CD4-positive, CD25-positive, alpha-beta regulatory T cell (primary cell): Measurements from ENCODE around the gene HPCA. TPM values are rescaled to one million over a fixed set of nuclear protein-coding genes. Genes with fewer than 3 reads are reported as not detected.

ENCODE experiments used
- ATAC-seq, 2 donors: fragments of 150-1000 bp; cut with Tn5 transposase; one replicate each; pipeline ENCODE4 v1.10.0; 2021; ENCODE audit warnings: low read depth in 2 of 2, moderate number of reproducible peaks in 2 of 2, moderate library complexity in 1 of 2
- DNase-seq, 3 donors: peaks; one replicate each; pipeline versions ENCODE4 v3.0.0 to v3.0.0-alpha.2; 2012 to 2022; ENCODE audit warnings: mixed read lengths in 1 of 3
- H3K27ac ChIP-seq: one replicate; pipeline ENCODE4 v1.7.0; 2013; ENCODE audit warnings: mild to moderate bottlenecking, low read length; ENCODE audit not compliant: insufficient read depth, poor library complexity, severe bottlenecking
- H3K27me3 ChIP-seq: one replicate; pipeline ENCODE4 v1.7.0; 2013; ENCODE audit warnings: low read length; ENCODE audit not compliant: control insufficient read depth, insufficient read depth
- H3K36me3 ChIP-seq: one replicate; pipeline ENCODE4 v1.7.0; 2013; ENCODE audit warnings: mild to moderate bottlenecking, low read length, moderate library complexity; ENCODE audit not compliant: control insufficient read depth, insufficient read depth
- H3K4me1 ChIP-seq: 2 replicates; pipeline ENCODE4 v1.7.0; 2013; ENCODE audit warnings: mild to moderate bottlenecking, low read length; ENCODE audit not compliant: insufficient read depth, control insufficient read depth, poor library complexity, severe bottlenecking
- H3K4me3 ChIP-seq: one replicate; pipeline ENCODE4 v1.7.0; 2013; ENCODE audit warnings: low read depth, mild to moderate bottlenecking, low read length, moderate library complexity
- H3K9me3 ChIP-seq, 2 experiments: 1 replicate in 1 of 2; 2 replicates in 1 of 2; pipeline ENCODE4 v1.7.0; 2013; ENCODE audit warnings: low read length in 2 of 2, mild to moderate bottlenecking in 1 of 2, moderate library complexity in 1 of 2; ENCODE audit not compliant: control insufficient read depth in 2 of 2
- H3K27ac Mint-ChIP-seq, 3 donors: one replicate each; pipeline ENCODE4 v1.8.0; 2020 to 2022; ENCODE audit warnings: mild to moderate bottlenecking in 3 of 3, mixed read lengths in 3 of 3, moderate library complexity in 2 of 3
- H3K27me3 Mint-ChIP-seq: one replicate; pipeline ENCODE4 v1.8.0; 2022; ENCODE audit warnings: mild to moderate bottlenecking, mixed read lengths
- H3K36me3 Mint-ChIP-seq: one replicate; pipeline ENCODE4 v1.8.0; 2020; ENCODE audit warnings: mixed read lengths
- H3K4me1 Mint-ChIP-seq, 4 donors: one replicate each; pipeline ENCODE4 v1.8.0; 2020 to 2022; ENCODE audit warnings: mixed read lengths in 4 of 4, mild to moderate bottlenecking in 1 of 4
- H3K4me3 Mint-ChIP-seq, 4 donors: one replicate each; pipeline ENCODE4 v1.8.0; 2020 to 2022; ENCODE audit warnings: mild to moderate bottlenecking in 4 of 4, mixed read lengths in 4 of 4, moderate library complexity in 3 of 4
- H3K9me3 Mint-ChIP-seq, 7 donors: one replicate each; pipeline ENCODE4 v1.8.0; 2020 to 2022; ENCODE audit warnings: mixed read lengths in 7 of 7, mild to moderate bottlenecking in 3 of 7, moderate library complexity in 2 of 7
- polyA plus RNA-seq, 4 donors: library from polyadenylated mRNA; unstranded; fragments of 300-500 nt; fragmentation: Illumina TruSeq; gene quantifications; one replicate each; pipeline ENCODE4 v1.2.3, GENCODE V29; 2021
- total RNA-seq: library from RNA; stranded (reverse); gene quantifications from one replicate; pipeline ENCODE4 v1.2.3, GENCODE V29; 2022

The HPCA gene
- total and polyA plus RNA-seq, 5 donors from 2014 or later: not detected

DNA sequence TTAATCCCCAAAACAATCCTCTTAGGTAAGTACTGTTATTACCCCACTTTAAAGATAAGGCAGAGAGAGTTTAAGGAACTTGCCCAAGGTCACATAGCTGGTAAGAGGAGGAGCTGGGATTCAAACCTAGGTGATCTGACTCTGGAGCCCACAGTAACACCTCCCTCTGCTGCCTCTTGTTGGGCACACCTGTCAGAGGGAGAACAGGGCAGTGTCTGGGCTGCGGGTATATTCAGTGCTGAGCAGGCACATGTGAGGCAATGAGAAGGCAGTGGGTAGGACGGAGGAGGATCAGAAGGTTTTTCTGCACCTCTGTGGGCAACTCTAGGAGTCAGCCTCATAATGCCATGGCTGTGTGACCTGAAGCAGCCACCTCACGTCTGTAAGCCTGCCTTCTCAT lies 1.8 kb downstream of the HPCA start:
- Mint-ChIP-seq H3K4me1 (peaks cover 0 to 21% (median 5%) of the 10 kb centered on the region in 4 donors), H3K9me3 (peaks cover 0 to 4% (median 0%) of the 10 kb centered on the region in 7 donors), H3K27me3 (peaks cover 81% of the 10 kb centered on the region), H3K27ac (no peak overlapping the region), H3K36me3 (no peaks in the 10 kb centered on the region), H3K4me3 (no peak overlapping the region)
- H3K4me1 ChIP-seq: peaks cover 4% of the 10 kb centered on the region
- H3K36me3 ChIP-seq: no peaks in the 10 kb centered on the region
- ATAC-seq (no peak), DNase-seq (no peak)
- peaks cover 17% of the 10 kb centered on the region for H3K27me3 ChIP-seq
- no peak overlapping the region for H3K4me3 ChIP-seq
- no peaks in the 10 kb centered on the region for H3K9me3 ChIP-seq
- no peak overlapping the region for H3K27ac ChIP-seq

DNA sequence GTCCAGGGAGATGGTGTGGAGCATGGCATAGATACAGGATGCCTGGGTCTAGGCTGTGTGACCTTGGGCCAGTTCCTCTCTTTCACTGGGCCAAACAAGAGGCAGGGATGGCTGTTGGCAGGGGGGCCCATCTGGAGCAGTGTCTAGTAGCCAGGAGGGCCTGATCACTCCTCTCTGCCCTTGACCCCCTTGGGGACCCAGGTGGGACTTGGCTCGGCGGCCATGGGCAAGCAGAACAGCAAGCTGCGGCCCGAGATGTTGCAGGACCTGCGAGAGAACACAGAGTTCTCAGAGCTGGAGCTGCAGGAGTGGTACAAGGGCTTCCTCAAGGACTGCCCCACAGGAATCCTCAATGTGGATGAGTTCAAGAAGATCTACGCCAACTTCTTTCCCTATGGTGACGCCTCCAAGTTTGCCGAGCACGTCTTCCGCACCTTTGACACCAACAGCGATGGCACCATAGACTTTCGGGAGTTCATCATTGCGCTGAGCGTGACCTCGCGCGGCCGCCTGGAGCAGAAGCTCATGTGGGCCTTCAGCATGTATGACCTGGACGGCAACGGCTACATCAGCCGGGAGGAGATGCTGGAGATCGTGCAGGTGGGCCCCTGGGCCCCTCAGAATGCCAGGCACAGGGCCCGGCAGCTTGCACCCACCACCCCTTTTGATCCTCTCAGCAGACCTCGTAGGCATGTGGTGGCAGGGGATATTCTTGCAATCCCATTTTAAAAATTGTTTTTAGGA lies 2.6 kb downstream of the HPCA start:
- no peak for DNase-seq
- H3K36me3 Mint-ChIP-seq: no peaks in the 10 kb centered on the region
- H3K27me3 ChIP-seq: peaks cover 17% of the 10 kb centered on the region

DNA sequence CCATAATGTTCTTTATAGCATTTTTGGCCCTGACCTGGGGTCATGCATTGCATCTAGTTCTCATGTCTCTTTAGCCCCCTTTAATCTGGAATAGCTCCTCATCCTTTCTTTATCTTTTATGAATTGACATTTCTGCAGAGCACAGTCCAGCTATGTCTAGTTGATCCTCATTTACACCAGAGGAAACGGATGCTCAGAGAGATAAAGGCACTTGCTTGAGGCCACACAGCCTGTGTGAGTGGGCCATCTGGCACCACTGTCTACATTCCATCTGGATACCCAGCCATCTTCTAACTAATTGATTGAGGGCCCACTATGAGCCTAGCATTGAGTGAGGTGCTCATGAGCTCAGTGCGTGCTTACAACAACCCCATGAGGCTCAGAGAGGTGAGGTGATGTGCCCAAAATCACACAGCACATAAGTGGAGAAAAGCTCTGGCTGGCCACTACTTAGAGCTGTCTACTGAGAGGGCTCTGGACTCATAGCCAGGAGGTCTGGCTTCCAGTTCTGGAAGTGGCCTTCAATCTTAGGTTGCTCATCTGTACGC lies 3.5 kb downstream of the HPCA start:
- DNase-seq (no peak), ATAC-seq (no peak)
- Histone ChIP-seq H3K4me1 (peaks cover 12% of the 10 kb centered on the region), H3K27ac (no peak overlapping the region), H3K27me3 (peaks cover 17% of the 10 kb centered on the region), H3K4me3 (no peak overlapping the region), H3K9me3 (no peaks in the 10 kb centered on the region), H3K36me3 (no peaks in the 10 kb centered on the region)
- peaks cover 0 to 4% (median 0%) of the 10 kb centered on the region in 7 donors for H3K9me3 Mint-ChIP-seq
- H3K27me3 Mint-ChIP-seq: peaks cover 75% of the 10 kb centered on the region
- H3K27ac Mint-ChIP-seq: no peak overlapping the region
- no peaks in the 10 kb centered on the region for H3K36me3 Mint-ChIP-seq
- H3K4me3 Mint-ChIP-seq: peak overlapping the region in 1 of 4 donors; percentile 59
- H3K4me1 Mint-ChIP-seq: peaks cover 0 to 25% (median 5%) of the 10 kb centered on the region in 4 donors

More for the DNA sequence above, 2.6 kb downstream of the HPCA start:
- Histone ChIP-seq H3K36me3 (no peaks in the 10 kb centered on the region), H3K27ac (no peak overlapping the region), H3K4me3 (no peak overlapping the region), H3K9me3 (no peaks in the 10 kb centered on the region), H3K4me1 (peaks cover 11% of the 10 kb centered on the region)
- ATAC-seq: no peak
- Mint-ChIP-seq H3K27me3 (peaks cover 77% of the 10 kb centered on the region), H3K4me1 (peaks cover 0 to 25% (median 5%) of the 10 kb centered on the region in 4 donors), H3K27ac (no peak overlapping the region), H3K4me3 (no peak overlapping the region), H3K9me3 (peaks cover 0 to 4% (median 0%) of the 10 kb centered on the region in 7 donors)

DNA sequence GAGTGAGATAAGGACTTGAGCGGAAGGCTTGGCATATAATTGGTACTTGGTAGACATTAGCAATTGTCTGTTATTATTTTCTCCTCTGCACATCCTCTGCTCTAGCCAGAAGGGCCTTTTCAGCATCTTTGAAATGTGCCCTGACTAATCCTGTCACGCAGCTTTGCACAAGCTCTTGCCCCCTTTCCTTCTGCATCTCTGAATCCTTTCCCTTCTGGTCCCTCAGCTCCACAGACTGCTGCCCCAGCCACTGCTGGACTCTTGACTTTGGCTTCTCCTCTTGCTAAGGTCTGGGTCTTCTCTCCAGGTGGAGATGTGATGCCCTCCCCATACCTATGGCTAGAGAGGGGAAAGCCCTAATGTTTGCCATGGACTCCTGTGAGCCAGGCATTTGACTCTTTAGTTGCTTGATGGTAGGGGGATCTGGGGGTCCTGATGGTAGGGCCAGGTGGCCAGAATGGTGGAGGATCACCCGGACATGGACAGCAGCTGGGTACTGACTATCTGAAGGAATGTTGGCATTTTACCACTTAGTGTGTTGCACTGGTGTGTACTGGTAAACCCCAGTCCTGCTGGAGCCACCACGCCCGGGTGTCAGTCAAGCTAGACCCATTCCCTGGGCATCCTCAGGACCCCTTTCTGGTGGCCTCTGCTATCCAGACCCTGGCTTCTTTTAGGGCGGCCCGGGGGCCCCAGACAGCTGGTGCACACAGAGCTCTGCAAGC lies 4.4 kb downstream of the HPCA start:
- Histone ChIP-seq H3K9me3 (no peaks in the 10 kb centered on the region), H3K27me3 (peaks cover 17% of the 10 kb centered on the region), H3K4me1 (peaks cover 12% of the 10 kb centered on the region), H3K27ac (no peak overlapping the region), H3K4me3 (no peak overlapping the region), H3K36me3 (no peaks in the 10 kb centered on the region)
- ATAC-seq (no peak), DNase-seq (no peak)
- H3K27me3 Mint-ChIP-seq: peaks cover 73% of the 10 kb centered on the region
- H3K4me3 Mint-ChIP-seq: peak overlapping the region in 1 of 4 donors; percentile 59
- H3K36me3 Mint-ChIP-seq: no peaks in the 10 kb centered on the region
- peaks cover 0 to 4% (median 0%) of the 10 kb centered on the region in 7 donors for H3K9me3 Mint-ChIP-seq
- H3K4me1 Mint-ChIP-seq: peaks cover 0 to 20% (median 4%) of the 10 kb centered on the region in 4 donors
- peak overlapping the region in 1 of 3 donors; percentile 7 for H3K27ac Mint-ChIP-seq

DNA sequence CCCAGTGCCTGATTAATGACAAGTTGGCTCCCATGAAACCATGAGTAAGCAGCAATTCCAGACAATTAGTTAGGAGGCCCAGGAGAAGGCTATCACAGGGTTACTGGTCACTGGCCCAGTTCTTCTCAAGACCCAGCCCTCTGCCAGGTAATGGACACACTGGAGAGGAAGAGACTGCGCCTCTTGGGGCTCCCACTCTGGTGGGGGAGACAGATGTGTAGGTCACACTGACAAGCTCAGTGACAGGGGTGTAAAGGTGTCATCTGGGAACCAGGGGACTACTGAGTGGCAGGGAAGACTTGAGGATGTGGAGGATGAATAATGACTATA lies 4.9 kb downstream of the HPCA start:
- Histone ChIP-seq H3K4me3 (no peak overlapping the region), H3K36me3 (no peaks in the 10 kb centered on the region), H3K4me1 (peaks cover 12% of the 10 kb centered on the region), H3K9me3 (no peaks in the 10 kb centered on the region), H3K27me3 (peaks cover 17% of the 10 kb centered on the region), H3K27ac (no peak overlapping the region)
- Mint-ChIP-seq H3K4me1 (peaks cover 0 to 18% (median 6%) of the 10 kb centered on the region in 4 donors), H3K4me3 (no peak overlapping the region), H3K9me3 (peaks cover 0 to 4% (median 0%) of the 10 kb centered on the region in 7 donors), H3K27ac (no peak overlapping the region), H3K27me3 (peaks cover 74% of the 10 kb centered on the region), H3K36me3 (no peaks in the 10 kb centered on the region)
- no peak for DNase-seq
- ATAC-seq: no peak

DNA sequence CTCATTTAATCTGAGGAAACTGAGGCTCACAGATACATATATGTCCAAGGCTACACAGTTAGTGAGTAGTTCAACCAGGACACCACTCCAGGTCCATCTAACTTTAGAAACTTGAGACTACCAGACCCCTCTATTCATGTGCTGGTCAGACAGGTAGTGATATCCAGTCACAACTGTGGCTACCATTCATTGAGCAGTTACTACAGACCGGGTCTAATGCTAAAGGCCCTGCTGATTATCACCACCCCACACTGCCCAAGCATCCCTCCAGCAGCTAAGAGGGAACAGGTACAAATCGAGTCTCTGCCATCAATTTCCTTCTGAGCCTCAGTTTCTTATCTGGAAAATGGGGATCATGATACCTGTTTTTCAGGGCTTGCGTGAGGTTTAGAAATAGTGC lies 5.3 kb downstream of the HPCA start:
- H3K4me1 Mint-ChIP-seq: peaks cover 0 to 18% (median 7%) of the 10 kb centered on the region in 4 donors

DNA sequence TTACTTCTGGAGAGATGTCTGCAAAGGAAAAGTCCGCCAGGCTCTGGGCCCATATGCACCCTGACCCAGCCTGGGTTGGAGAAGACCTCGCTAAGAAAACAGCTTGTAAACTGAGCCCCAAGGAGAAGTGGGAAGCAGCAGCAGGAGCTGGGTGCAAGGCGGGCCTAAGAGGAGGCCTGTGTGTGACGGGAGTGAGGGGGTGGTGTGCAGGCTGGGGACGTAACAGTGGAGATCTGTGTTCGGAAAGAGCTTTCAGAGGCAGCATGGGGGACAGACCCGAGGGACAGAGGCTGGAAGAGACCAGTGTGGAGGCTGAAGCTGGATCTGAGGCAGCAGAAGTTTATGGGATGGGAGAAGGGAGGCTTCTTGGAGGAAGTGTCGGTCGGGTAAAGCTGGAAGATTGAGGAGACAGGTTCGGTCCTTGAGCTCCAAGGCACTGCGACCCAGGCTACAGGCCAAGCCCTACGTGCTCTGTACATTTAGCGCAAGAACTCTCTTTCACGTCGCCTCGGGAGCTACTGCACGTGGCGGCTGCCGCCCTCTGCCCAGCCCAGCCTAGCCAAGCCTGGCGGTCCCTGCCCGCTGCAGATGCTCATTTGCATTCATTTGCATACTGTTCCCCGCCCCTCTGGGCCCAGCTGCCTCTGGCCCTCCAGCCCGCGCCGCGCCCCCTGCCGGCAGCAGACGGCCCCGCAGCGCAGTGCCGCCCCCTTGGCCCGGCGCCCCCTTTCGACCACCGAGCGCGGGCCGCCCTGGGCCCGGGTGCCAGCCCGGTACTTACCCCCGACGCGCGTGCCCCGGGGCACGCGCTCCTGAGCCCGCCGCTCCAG lies 6.3 kb downstream of the HPCA start:
- Histone ChIP-seq H3K36me3 (no peaks in the 10 kb centered on the region), H3K27me3 (peaks cover 12% of the 10 kb centered on the region), H3K9me3 (no peaks in the 10 kb centered on the region), H3K4me1 (peaks cover 12% of the 10 kb centered on the region), H3K27ac (no peak overlapping the region), H3K4me3 (no peak overlapping the region)
- Mint-ChIP-seq H3K27me3 (peaks cover 73% of the 10 kb centered on the region), H3K27ac (no peak overlapping the region), H3K36me3 (no peaks in the 10 kb centered on the region), H3K9me3 (peaks cover 0 to 4% (median 0%) of the 10 kb centered on the region in 7 donors), H3K4me3 (peak overlapping the region in 3 of 4 donors; percentile 39 to 71 (median 59)), H3K4me1 (peaks cover 0 to 18% (median 7%) of the 10 kb centered on the region in 4 donors)
- DNase-seq (peak in 1 of 3 donors; percentile 31), ATAC-seq (peak in 1 of 2 donors; percentile 25)

More for the DNA sequence above, 5.3 kb downstream of the HPCA start:
- H3K27ac ChIP-seq: no peak overlapping the region
- peaks cover 12% of the 10 kb centered on the region for H3K4me1 ChIP-seq
- H3K9me3 ChIP-seq: no peaks in the 10 kb centered on the region
- H3K27me3 Mint-ChIP-seq: peaks cover 76% of the 10 kb centered on the region
- H3K4me3 ChIP-seq: no peak overlapping the region
- H3K36me3 Mint-ChIP-seq: no peaks in the 10 kb centered on the region
- peaks cover 17% of the 10 kb centered on the region for H3K27me3 ChIP-seq
- DNase-seq (no peak), ATAC-seq (no peak)
- H3K4me3 Mint-ChIP-seq: peak overlapping the region in 1 of 4 donors; percentile 39
- peaks cover 0 to 4% (median 0%) of the 10 kb centered on the region in 7 donors for H3K9me3 Mint-ChIP-seq
- H3K27ac Mint-ChIP-seq: no peak overlapping the region
- no peaks in the 10 kb centered on the region for H3K36me3 ChIP-seq
